ENCODE results near the gene SPR.

SPR gene

DNA sequence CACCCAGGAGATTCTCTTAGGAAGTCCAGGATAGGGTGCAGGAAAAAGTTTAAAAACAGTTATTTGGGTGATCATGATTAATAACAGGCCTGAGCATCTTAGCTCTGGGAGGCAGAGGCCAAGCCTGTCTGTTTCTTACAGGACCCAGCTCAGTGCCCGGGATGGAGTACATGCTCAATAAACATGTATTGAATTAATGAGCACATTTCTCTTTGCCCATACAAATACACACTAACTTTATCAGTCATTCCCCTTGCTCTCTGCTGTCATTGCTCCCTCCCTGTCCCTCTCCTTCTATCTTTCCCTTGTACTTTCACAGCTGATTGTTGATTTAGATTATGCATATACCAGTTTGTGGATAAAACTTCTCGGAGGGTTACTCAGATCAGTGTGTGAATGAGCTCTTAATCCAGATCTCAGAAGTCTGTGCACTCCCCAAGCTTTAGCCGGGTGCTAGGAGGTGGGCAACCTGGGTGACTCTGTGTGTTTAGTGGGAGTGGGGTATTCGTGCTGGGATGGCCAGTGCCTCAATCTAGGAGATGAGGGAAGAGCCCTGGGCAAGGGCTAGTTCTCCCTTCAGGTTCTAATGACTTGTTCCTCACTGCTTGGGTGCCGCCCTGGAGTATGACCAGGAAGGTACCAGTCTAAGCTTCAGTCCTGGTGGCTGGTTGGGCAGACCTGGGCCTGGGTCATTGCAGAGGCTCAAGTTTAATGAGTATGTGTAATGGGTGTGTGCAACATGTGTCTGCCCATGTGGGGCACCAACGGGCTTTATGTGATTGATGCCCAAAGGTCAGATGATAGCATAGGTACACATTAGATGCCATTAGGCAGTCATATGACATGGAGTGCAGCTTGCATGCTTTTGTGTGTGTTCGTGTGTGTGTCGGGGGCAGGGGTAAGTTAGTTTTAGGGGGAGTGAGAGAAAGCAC is 40.7 kb downstream of the SPR start:
- Histone ChIP-seq H3K9me3 (ENCODE audit: control insufficient read depth, low read length) (peaks cover 6% of the 10 kb centered on the region), H3K14ac (ENCODE audit: low read length in 2 of 2) (no peak overlapping the region), H2AK5ac (ENCODE audit: low read length, severe bottlenecking) (no peak overlapping the region), H3K4me2 (ENCODE audit: low read length, poor library complexity, severe bottlenecking) (no peak overlapping the region), H2BK12ac (ENCODE audit: low read length in 2 of 2) (no peak overlapping the region), H4K91ac (ENCODE audit: low read length) (no peak overlapping the region), H3K79me1 (replicated peaks; ENCODE audit: low read length, poor library complexity, severe bottlenecking) (no peaks in the 10 kb centered on the region), H2AFZ (ENCODE audit: low read depth, low read length) (no peak overlapping the region), H2BK120ac (ENCODE audit: low read depth, low read length) (no peak overlapping the region), H3K4ac (ENCODE audit: low read depth in 1 of 2, low read length in 2 of 2) (no peak overlapping the region), H3K18ac (ENCODE audit: low read depth in 1 of 2, low read length in 2 of 2) (no peak overlapping the region), H3K9ac (ENCODE audit: low read length) (no peak overlapping the region), H2BK15ac (ENCODE audit: low read depth, poor library complexity, severe bottlenecking) (no peak overlapping the region), H4K8ac (ENCODE audit: low read length) (no peak overlapping the region), H3K36me3 (ENCODE audit: control insufficient read depth in 1 of 2, insufficient read depth in 2 of 2, low read depth in 1 of 2, low read length in 2 of 2) (no peaks in the 10 kb centered on the region), H3K4me3 (ENCODE audit: insufficient read depth in 1 of 2, low read depth in 1 of 2, low read length in 2 of 2) (no peak overlapping the region), H3K23ac (ENCODE audit: low read length in 2 of 2) (no peak overlapping the region), H3K27me3 (ENCODE audit: control insufficient read depth in 1 of 2, insufficient read depth in 1 of 2, low read length in 2 of 2) (peaks cover 66 to 80% of the 10 kb centered on the region in 2 experiments), H2BK5ac (ENCODE audit: low read depth, low read length, poor library complexity, severe bottlenecking) (no peak overlapping the region), H3K27ac (ENCODE audit: low read length, poor library complexity, severe bottlenecking) (no peak overlapping the region), H3K4me1 (ENCODE audit: control insufficient read depth, insufficient read depth, low read depth, low read length) (peaks cover 33% of the 10 kb centered on the region)
- 84% methylated on average over 8 of the region's 8 CpGs for WGBS
- no peak for DNase-seq

GRCh38 chr2:72929010-72929409 is 41.8 kb downstream of the SPR start:
- no peak overlapping the region for H2BK15ac ChIP-seq (ENCODE audit: low read depth, poor library complexity, severe bottlenecking)
- no peak overlapping the region for H3K27ac ChIP-seq (ENCODE audit: low read length, poor library complexity, severe bottlenecking)
- H3K4me3 ChIP-seq (ENCODE audit: insufficient read depth in 1 of 2, low read depth in 1 of 2, low read length in 2 of 2) = no peak overlapping the region
- no peaks in the 10 kb centered on the region for H3K36me3 ChIP-seq (ENCODE audit: control insufficient read depth in 1 of 2, insufficient read depth in 2 of 2, low read depth in 1 of 2, low read length in 2 of 2)
- H3K9me3 ChIP-seq (ENCODE audit: control insufficient read depth, low read length) = no peaks in the 10 kb centered on the region
- no peak overlapping the region for H3K9ac ChIP-seq (ENCODE audit: low read length)
- H3K18ac ChIP-seq (ENCODE audit: low read depth in 1 of 2, low read length in 2 of 2) = no peak overlapping the region
- no peaks in the 10 kb centered on the region for H3K79me1 ChIP-seq (replicated peaks; ENCODE audit: low read length, poor library complexity, severe bottlenecking)
- no peak overlapping the region for H2BK12ac ChIP-seq (ENCODE audit: low read length in 2 of 2)
- H2BK5ac ChIP-seq (ENCODE audit: low read depth, low read length, poor library complexity, severe bottlenecking) = no peak overlapping the region
- H3K4me2 ChIP-seq (ENCODE audit: low read length, poor library complexity, severe bottlenecking) = no peak overlapping the region
- H4K91ac ChIP-seq (ENCODE audit: low read length) = no peak overlapping the region
- no peak overlapping the region for H3K23ac ChIP-seq (ENCODE audit: low read length in 2 of 2)
- no peak overlapping the region for H3K14ac ChIP-seq (ENCODE audit: low read length in 2 of 2)
- no peak overlapping the region for H4K8ac ChIP-seq (ENCODE audit: low read length)
- no peak overlapping the region for H2AFZ ChIP-seq (ENCODE audit: low read depth, low read length)
- no peak overlapping the region for H2BK120ac ChIP-seq (ENCODE audit: low read depth, low read length)
- no peak for DNase-seq
- H2AK5ac ChIP-seq (ENCODE audit: low read length, severe bottlenecking) = no peak overlapping the region
- H3K27me3 ChIP-seq (ENCODE audit: control insufficient read depth in 1 of 2, insufficient read depth in 1 of 2, low read length in 2 of 2) = peaks cover 55 to 79% of the 10 kb centered on the region in 2 experiments
- no peak overlapping the region for H3K4ac ChIP-seq (ENCODE audit: low read depth in 1 of 2, low read length in 2 of 2)
- WGBS = no CpG with 5 or more reads among the region's 1 CpG
- H3K4me1 ChIP-seq (ENCODE audit: control insufficient read depth, insufficient read depth, low read depth, low read length) = peaks cover 28% of the 10 kb centered on the region

- H4K91ac ChIP-seq (ENCODE audit: low read length) = no peak overlapping the region
- peaks cover 39 to 77% of the 10 kb centered on the region in 2 experiments for H3K27me3 ChIP-seq (ENCODE audit: control insufficient read depth in 1 of 2, insufficient read depth in 1 of 2, low read length in 2 of 2)
- no peak overlapping the region for H3K4me3 ChIP-seq (ENCODE audit: insufficient read depth in 1 of 2, low read depth in 1 of 2, low read length in 2 of 2)
- no peak for DNase-seq
- no peak overlapping the region for H2BK12ac ChIP-seq (ENCODE audit: low read length in 2 of 2)
- no peak overlapping the region for H4K8ac ChIP-seq (ENCODE audit: low read length)
- no peak overlapping the region for H3K18ac ChIP-seq (ENCODE audit: low read depth in 1 of 2, low read length in 2 of 2)
- no peak overlapping the region for H3K23ac ChIP-seq (ENCODE audit: low read length in 2 of 2)
- H3K9ac ChIP-seq (ENCODE audit: low read length) = no peak overlapping the region
- no peak overlapping the region for H2AFZ ChIP-seq (ENCODE audit: low read depth, low read length)
- no peak overlapping the region for H3K14ac ChIP-seq (ENCODE audit: low read length in 2 of 2)
- H3K9me3 ChIP-seq (ENCODE audit: control insufficient read depth, low read length) = no peaks in the 10 kb centered on the region
- no peaks in the 10 kb centered on the region for H3K79me1 ChIP-seq (replicated peaks; ENCODE audit: low read length, poor library complexity, severe bottlenecking)
- H3K4me2 ChIP-seq (ENCODE audit: low read length, poor library complexity, severe bottlenecking) = no peak overlapping the region
- H2BK5ac ChIP-seq (ENCODE audit: low read depth, low read length, poor library complexity, severe bottlenecking) = no peak overlapping the region
- H3K4me1 ChIP-seq (ENCODE audit: control insufficient read depth, insufficient read depth, low read depth, low read length) = peaks cover 18% of the 10 kb centered on the region
- peak overlapping the region; percentile 37 for H2AK5ac ChIP-seq (ENCODE audit: low read length, severe bottlenecking)
- H2BK120ac ChIP-seq (ENCODE audit: low read depth, low read length) = no peak overlapping the region
- 89% methylated on average over 14 of the region's 14 CpGs for WGBS
- no peak overlapping the region for H3K4ac ChIP-seq (ENCODE audit: low read depth in 1 of 2, low read length in 2 of 2)
- no peak overlapping the region for H3K27ac ChIP-seq (ENCODE audit: low read length, poor library complexity, severe bottlenecking)
- no peak overlapping the region for H2BK15ac ChIP-seq (ENCODE audit: low read depth, poor library complexity, severe bottlenecking)
- no peaks in the 10 kb centered on the region for H3K36me3 ChIP-seq (ENCODE audit: control insufficient read depth in 1 of 2, insufficient read depth in 2 of 2, low read depth in 1 of 2, low read length in 2 of 2)
These were observed 44.2 kb downstream of the SPR start for GRCh38 chr2:72931280-72931910.

DNA sequence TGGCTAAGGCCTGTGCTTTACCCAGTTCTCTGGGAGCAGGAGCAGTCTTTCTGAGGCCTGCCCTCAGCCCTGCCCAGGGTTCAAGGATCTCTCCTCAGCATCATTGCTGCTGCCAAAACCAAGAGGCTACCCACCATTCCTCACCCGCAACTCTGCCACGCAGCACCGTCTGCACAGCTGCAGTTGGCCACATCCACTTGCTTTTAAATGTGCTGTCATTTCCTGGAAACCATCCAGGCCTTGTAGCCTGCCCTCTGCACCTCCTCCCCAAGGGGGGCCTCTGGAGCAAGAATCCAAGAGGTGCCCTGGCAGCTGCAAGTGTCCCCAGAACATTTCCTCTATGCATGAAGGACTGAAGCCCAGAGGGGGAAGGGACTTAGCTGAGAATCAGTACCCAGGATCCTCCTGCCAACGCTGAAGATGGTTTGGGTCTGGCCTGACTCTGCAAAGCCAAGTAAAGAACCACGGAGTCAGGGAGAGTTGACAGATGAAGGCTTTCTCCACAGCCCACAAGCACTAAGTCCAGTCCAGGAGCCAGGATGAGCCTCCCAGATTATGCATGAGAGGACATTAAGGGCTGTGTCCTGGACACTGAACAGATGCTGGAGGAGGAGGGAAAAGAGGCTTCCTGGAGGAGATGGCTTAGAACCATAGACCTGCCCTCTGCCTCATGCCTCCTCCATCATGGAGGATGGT is 45.0 kb downstream of the SPR start:
- Histone ChIP-seq H4K91ac (ENCODE audit: low read length) (no peak overlapping the region), H2BK12ac (ENCODE audit: low read length in 2 of 2) (no peak overlapping the region), H3K4me3 (ENCODE audit: insufficient read depth in 1 of 2, low read depth in 1 of 2, low read length in 2 of 2) (no peak overlapping the region), H2BK120ac (ENCODE audit: low read depth, low read length) (no peak overlapping the region), H3K14ac (ENCODE audit: low read length in 2 of 2) (no peak overlapping the region), H3K4me2 (ENCODE audit: low read length, poor library complexity, severe bottlenecking) (no peak overlapping the region), H3K36me3 (ENCODE audit: control insufficient read depth in 1 of 2, insufficient read depth in 2 of 2, low read depth in 1 of 2, low read length in 2 of 2) (no peaks in the 10 kb centered on the region), H3K27ac (ENCODE audit: low read length, poor library complexity, severe bottlenecking) (no peak overlapping the region), H3K4me1 (ENCODE audit: control insufficient read depth, insufficient read depth, low read depth, low read length) (peaks cover 21% of the 10 kb centered on the region), H2AFZ (ENCODE audit: low read depth, low read length) (no peak overlapping the region), H2AK5ac (ENCODE audit: low read length, severe bottlenecking) (peak overlapping the region; percentile 40), H2BK15ac (ENCODE audit: low read depth, poor library complexity, severe bottlenecking) (no peak overlapping the region), H3K4ac (ENCODE audit: low read depth in 1 of 2, low read length in 2 of 2) (no peak overlapping the region), H3K9ac (ENCODE audit: low read length) (no peak overlapping the region), H2BK5ac (ENCODE audit: low read depth, low read length, poor library complexity, severe bottlenecking) (no peak overlapping the region), H3K79me1 (replicated peaks; ENCODE audit: low read length, poor library complexity, severe bottlenecking) (no peaks in the 10 kb centered on the region), H3K9me3 (ENCODE audit: control insufficient read depth, low read length) (no peaks in the 10 kb centered on the region), H3K23ac (ENCODE audit: low read length in 2 of 2) (no peak overlapping the region), H4K8ac (ENCODE audit: low read length) (no peak overlapping the region), H3K27me3 (ENCODE audit: control insufficient read depth in 1 of 2, insufficient read depth in 1 of 2, low read length in 2 of 2) (peaks cover 31 to 77% of the 10 kb centered on the region in 2 experiments), H3K18ac (ENCODE audit: low read depth in 1 of 2, low read length in 2 of 2) (no peak overlapping the region)
- 90% methylated on average over 5 of the region's 5 CpGs for WGBS
- no peak for DNase-seq
